ENCODE measurements around the gene INSIG2. TPM values are rescaled to one million over a fixed set of nuclear protein-coding genes. Genes with fewer than 3 reads are reported as not detected.
A peak's percentile ranks its signal among the peaks of the same experiment; 100 is the strongest.

Gene INSIG2
- total RNA-seq, 3 donors from 2014 or later (not counting 1 experiment from before 2014, with no cell fraction given), result 9.5 to 20.5 (median 13.9) TPM

- intact Hi-C loops (cut with micrococcal nuclease), result no loop called here
- H3K27ac Mint-ChIP-seq, result no peak overlapping the region
- DNase-seq (peak in 1 of 2 donors; percentile 11), ATAC-seq (no peak)
- no peak overlapping the region for H3K4me3 Mint-ChIP-seq
- Histone ChIP-seq H3K27me3 (ENCODE audit: control insufficient read depth, insufficient read depth, low read length) (no peaks in the 10 kb centered on the region), H3K4me3 (ENCODE audit: low read length) (no peak overlapping the region), H3K9me3 (ENCODE audit: control insufficient read depth, insufficient read depth, low read length) (no peaks in the 10 kb centered on the region), H3K36me3 (ENCODE audit: control insufficient read depth, insufficient read depth, low read length) (no peaks in the 10 kb centered on the region), H3K4me1 (ENCODE audit: control insufficient read depth, insufficient read depth, low read length) (peaks cover 4% of the 10 kb centered on the region), H3K27ac (ENCODE audit: low read length) (no peak overlapping the region)
- 81% methylated on average over 4 of the region's 4 CpGs for WGBS (ENCODE audit: insufficient coverage)
- peaks cover 9 to 53% of the 10 kb centered on the region in 2 donors for H3K27me3 Mint-ChIP-seq (ENCODE audit: low read depth in 2 of 2)
- H3K36me3 Mint-ChIP-seq, result no peaks in the 10 kb centered on the region
- no peak for TF ChIP-seq CTCF (IDR thresholded peaks at IDR 0.05)
- H3K4me1 Mint-ChIP-seq, result peaks cover 0 to 11% of the 10 kb centered on the region in 2 donors
- H3K9me3 Mint-ChIP-seq, result no peaks in the 10 kb centered on the region
These were observed 26.9 kb upstream of the INSIG2 start for GRCh38 chr2:118061135-118061955.

- Histone ChIP-seq H3K27me3 (ENCODE audit: control insufficient read depth, insufficient read depth, low read length) (no peaks in the 10 kb centered on the region), H3K9me3 (ENCODE audit: control insufficient read depth, insufficient read depth, low read length) (no peaks in the 10 kb centered on the region), H3K27ac (ENCODE audit: low read length) (no peak overlapping the region), H3K36me3 (ENCODE audit: control insufficient read depth, insufficient read depth, low read length) (no peaks in the 10 kb centered on the region), H3K4me1 (ENCODE audit: control insufficient read depth, insufficient read depth, low read length) (no peaks in the 10 kb centered on the region), H3K4me3 (ENCODE audit: low read length) (no peak overlapping the region)
- intact Hi-C loops (cut with micrococcal nuclease), result no loop called here
- DNase-seq (no peak), ATAC-seq (no peak)
- no peak overlapping the region for H3K27ac Mint-ChIP-seq
- H3K36me3 Mint-ChIP-seq, result no peaks in the 10 kb centered on the region
- no peak overlapping the region for H3K4me3 Mint-ChIP-seq
- peaks cover 9 to 57% of the 10 kb centered on the region in 2 donors for H3K27me3 Mint-ChIP-seq (ENCODE audit: low read depth in 2 of 2)
- no peaks in the 10 kb centered on the region for H3K9me3 Mint-ChIP-seq
- TF ChIP-seq CTCF (IDR thresholded peaks at IDR 0.05), result no peak
- peaks cover 0 to 11% of the 10 kb centered on the region in 2 donors for H3K4me1 Mint-ChIP-seq
These were observed 26.2 kb upstream of the INSIG2 start for GRCh38 chr2:118062048-118062447.

GRCh38 chr2:118062669-118063068, 25.6 kb upstream of the INSIG2 start:
- Mint-ChIP-seq H3K4me1 (peaks cover 0 to 11% of the 10 kb centered on the region in 2 donors), H3K4me3 (no peak overlapping the region), H3K36me3 (no peaks in the 10 kb centered on the region), H3K27me3 (ENCODE audit: low read depth in 2 of 2) (peaks cover 11 to 59% of the 10 kb centered on the region in 2 donors), H3K9me3 (no peaks in the 10 kb centered on the region), H3K27ac (no peak overlapping the region)
- ATAC-seq (no peak), DNase-seq (no peak)
- intact Hi-C loops (cut with micrococcal nuclease), result no loop called here
- no peak for TF ChIP-seq CTCF (IDR thresholded peaks at IDR 0.05)
- no peak overlapping the region for H3K27ac ChIP-seq (ENCODE audit: low read length)
- H3K9me3 ChIP-seq (ENCODE audit: control insufficient read depth, insufficient read depth, low read length), result no peaks in the 10 kb centered on the region
- no peaks in the 10 kb centered on the region for H3K36me3 ChIP-seq (ENCODE audit: control insufficient read depth, insufficient read depth, low read length)
- H3K4me1 ChIP-seq (ENCODE audit: control insufficient read depth, insufficient read depth, low read length), result no peaks in the 10 kb centered on the region
- no peak overlapping the region for H3K4me3 ChIP-seq (ENCODE audit: low read length)
- 83% methylated on average over 2 of the region's 2 CpGs for WGBS (ENCODE audit: insufficient coverage)
- H3K27me3 ChIP-seq (ENCODE audit: control insufficient read depth, insufficient read depth, low read length), result no peaks in the 10 kb centered on the region
